GM21381 (cell line): ENCODE results near the gene PRKAG1.

Experiments used
- ATAC-seq: cut with Tn5 transposase; IDR thresholded peaks from one replicate; pipeline ENCODE4 v1.9.1; 2021; ENCODE audit warnings: mild to moderate bottlenecking, moderate library complexity; ENCODE audit not compliant: unreplicated experiment

PRKAG1 gene

GRCh38 chr12:49050507-49051372 lies 32.2 kb upstream of the PRKAG1 start:
- no peak for ATAC-seq

- ATAC-seq: no peak
These were observed 31.1 kb upstream of the PRKAG1 start for GRCh38 chr12:49049566-49050224.

DNA sequence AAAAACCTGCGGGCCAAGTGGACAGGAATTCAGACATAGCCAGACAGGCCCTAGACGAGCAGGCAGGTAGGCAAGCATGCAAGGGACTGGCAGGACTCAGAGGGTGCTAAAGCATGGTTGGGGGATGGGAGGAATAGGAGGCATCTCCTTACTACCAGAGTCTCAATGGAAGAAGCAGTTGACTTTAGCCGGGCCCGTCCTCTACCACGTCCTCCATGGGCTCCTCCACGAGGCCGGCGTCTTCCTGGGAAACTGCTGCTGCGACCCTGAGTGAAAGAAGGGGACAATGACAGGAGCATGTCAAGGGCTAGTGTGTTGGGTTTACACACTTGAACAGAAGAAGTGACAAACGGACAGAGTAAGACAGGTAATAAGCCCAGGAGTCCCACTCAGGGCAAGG lies 30.4 kb upstream of the PRKAG1 start:
- no peak for ATAC-seq

GRCh38 chr12:49046129-49046895 lies 27.7 kb upstream of the PRKAG1 start:
- no peak for ATAC-seq

- no peak for ATAC-seq
These were observed 26.1 kb upstream of the PRKAG1 start for GRCh38 chr12:49044660-49045059.

- no peak for ATAC-seq
These were observed 25.3 kb upstream of the PRKAG1 start for GRCh38 chr12:49043856-49044258.

DNA sequence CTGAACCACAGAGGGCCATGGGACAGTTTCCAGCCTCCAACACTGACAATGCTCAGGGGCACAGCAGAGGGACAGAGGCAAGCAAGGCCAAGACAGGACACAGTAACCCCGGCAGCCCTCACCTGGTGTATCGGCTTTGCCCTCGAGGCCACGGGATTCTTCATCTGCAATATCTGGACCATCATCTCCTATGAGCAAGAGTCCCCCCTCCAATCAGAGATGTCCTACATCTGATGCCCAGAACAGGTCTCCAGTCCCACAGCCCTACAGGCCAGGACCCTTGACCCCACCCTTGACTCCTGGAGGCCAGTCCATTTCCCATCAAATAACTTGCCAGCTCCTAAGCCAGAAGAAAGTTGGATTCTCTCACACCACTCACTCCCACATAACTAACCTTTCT lies 24.7 kb upstream of the PRKAG1 start:
- no peak for ATAC-seq

- ATAC-seq: no peak
These were observed 23.4 kb upstream of the PRKAG1 start for GRCh38 chr12:49041881-49042484.

GRCh38 chr12:49041036-49041880 lies 22.7 kb upstream of the PRKAG1 start:
- ATAC-seq: no peak

DNA sequence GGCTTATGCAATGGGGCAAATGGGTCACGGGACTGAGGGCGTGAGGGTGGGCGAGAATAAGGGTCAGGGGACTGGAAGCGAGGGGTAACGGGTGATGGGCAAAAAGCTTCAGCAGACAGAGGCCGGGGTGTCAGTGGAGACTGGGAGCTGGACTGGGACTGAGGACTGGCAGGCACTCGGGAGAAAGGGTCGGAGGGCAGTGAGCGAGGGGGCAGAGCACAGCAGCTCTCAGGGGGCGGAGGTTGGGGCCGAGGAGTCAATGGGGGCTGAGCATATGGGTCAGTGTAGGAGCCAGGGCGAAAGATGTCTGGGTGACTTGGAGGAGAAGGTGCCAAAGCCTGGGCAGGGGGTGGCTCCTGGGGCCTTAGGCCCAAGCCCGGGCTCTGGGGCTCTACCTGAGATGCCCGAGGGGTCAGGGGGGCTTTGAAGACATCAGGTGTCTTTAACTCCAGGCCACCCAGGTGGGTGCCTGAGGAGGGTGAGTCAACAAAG lies 21.8 kb upstream of the PRKAG1 start:
- no peak for ATAC-seq

DNA sequence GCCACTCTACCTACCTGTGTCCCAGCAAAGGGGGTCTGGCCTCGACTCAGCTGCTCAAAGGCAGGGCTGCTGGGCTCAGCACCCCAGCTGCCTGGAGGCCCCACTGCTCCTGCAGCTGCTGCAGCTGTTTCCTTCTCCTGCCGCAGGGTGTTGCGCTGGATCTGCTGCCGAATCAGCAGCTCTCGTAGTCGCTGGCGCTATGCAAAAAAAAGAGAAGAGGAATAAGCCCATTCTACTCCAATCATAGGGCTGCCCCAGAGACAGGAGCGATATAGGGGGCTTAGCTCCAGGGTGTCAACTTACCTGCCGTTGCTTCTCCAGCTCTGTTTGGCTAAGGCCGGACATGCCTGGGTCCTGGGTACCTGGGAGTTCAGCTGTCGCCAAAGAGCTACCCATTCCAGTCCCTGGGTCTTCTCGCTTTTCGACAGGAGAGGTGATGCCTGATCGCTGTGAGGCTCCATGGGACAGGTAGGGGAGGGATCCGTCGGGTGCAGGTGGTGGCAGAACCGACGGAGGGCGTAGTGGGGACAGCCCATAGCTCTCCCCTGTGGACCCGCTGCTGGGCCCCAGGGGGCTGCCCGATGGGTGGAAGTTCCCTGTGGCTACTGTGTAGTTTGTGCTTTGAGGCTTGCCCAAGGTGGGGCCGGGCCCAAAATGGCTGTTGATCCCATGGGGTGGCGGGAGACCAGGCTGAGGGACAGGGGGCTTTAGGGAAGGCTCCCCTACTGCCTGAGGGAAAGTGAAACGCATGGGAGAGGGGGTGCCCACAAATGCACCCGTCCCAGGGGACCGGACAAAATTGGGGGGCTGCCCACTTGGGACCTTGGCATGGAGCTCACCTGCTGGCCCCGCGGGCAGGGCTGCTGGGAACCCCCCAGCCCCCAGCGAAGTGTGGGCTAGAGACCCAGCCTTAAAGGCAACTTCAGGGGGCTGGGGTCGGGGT lies 21.1 kb upstream of the PRKAG1 start:
- no peak for ATAC-seq

- ATAC-seq: no peak
These were observed 19.8 kb upstream of the PRKAG1 start for GRCh38 chr12:49038291-49038955.

DNA sequence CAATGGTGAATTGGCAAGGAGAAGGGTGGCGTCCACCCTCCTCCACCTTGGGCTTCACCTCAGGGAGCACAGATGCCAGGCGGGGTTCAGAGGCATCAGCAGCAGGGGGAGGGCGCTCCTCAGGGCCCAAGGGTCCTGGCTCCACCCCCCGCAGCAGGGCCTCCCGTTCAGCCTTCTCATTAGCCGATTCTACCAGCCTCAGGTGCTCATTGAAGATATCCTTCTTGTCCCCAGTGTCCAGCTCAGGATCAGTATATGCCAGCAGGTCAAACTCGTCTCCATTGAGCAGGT lies 19.3 kb upstream of the PRKAG1 start:
- no peak for ATAC-seq

DNA sequence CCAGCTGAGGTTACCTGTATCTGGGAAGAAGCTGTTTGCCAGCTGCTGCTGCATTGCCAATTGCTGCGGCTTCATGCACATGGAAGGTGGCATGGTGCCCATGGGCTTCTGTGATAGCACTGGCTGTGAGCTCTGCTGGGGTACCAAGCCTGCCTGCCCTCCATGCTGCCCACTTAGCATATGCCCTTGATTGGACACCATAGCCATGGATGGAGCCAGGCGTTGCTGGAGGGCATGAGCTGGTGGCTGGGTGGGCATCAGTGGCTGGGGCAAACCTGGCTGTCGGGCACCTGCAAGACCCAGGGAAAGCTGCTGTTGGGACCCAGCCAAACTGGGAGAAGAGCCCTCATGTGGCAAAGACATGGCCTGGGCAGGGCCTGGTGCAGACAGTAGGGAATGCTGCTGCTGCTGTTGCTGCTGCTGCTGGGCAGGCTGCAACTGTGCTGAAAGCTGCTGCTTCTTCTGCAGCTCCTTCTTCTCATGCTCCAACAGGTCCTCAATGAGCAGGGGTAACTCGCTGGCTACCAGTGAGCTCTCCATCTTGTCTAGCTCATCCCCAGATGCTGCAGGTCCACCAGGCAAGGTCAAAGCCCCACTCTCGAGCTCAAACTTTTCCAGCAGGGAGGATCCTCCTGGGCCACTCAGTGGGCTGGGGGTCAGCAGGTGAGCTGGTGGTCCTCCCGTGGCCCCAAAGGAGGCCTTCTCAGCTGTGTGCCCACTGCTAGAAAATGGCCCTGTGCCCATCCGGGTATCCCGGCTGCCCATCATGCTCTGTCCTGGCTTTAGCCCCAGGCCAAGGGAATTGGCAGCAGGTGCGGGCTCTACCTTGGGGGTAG lies 18.8 kb upstream of the PRKAG1 start:
- no peak for ATAC-seq

DNA sequence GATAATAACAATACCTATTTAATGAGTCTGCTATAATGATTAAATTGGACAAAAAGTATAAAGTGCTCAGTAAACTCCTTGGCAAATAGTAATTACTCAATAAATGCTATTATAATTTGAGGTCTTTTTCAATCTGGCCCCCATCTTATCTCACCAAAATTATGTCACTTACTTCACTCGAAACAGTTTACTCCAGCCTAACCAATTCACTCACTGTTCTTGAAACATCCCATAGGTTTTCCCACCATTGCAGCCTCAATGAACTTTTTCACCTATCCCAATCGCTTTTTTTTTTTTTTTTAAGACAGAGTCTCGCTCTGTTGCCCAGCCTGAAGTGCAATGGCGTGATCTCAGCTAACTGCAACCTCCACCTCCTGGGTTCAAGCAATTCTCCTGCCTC lies 17.5 kb upstream of the PRKAG1 start:
- no peak for ATAC-seq

DNA sequence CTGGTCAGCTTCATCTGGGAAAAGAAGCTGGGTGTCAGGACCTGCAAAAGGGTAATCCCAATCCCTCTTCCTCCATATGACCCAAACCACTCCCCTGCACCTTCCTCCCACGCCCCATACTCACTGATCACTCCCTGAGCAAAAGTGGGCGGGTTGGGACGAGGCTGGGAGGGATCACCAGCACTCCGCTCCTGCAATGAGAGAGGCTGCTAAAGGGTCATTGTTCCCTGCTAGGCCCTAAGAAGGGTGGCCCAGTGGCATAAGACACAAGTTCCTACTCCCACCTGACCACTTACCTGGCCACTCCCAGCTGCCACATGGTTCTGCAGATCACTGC lies 15.7 kb upstream of the PRKAG1 start:
- no peak for ATAC-seq

GRCh38 chr12:49033611-49034285 lies 15.2 kb upstream of the PRKAG1 start:
- no peak for ATAC-seq
